GM19238 (cell line): ENCODE results near the gene TMEM38A.
A peak's percentile ranks its signal among the peaks of the same experiment; 100 is the strongest.
"Not testable (repeated sequence)": the region's sequence is repeated elsewhere in the genome, so short reads cannot be mapped to it uniquely, and the experiment has no call there.

Experiments used
- DNase-seq: peaks from one replicate; pipeline ENCODE4 v3.0.0; 2011; ENCODE audit warnings: low spot score; ENCODE audit not compliant: insufficient read length

The TMEM38A gene

GRCh38 chr19:16676101-16676798, 15.3 kb downstream of the TMEM38A start:
- no peak for DNase-seq

GRCh38 chr19:16677055-16677454, 16.1 kb downstream of the TMEM38A start:
- DNase-seq, result no peak

GRCh38 chr19:16678498-16678897, 17.6 kb downstream of the TMEM38A start:
- DNase-seq, result no peak

GRCh38 chr19:16679811-16680210, 18.9 kb downstream of the TMEM38A start:
- DNase-seq, result no peak

GRCh38 chr19:16682539-16682938, 21.6 kb downstream of the TMEM38A start:
- DNase-seq, result no peak

GRCh38 chr19:16684216-16684615, 23.3 kb downstream of the TMEM38A start:
- no peak for DNase-seq

- DNase-seq, result no peak
Measured at GRCh38 chr19:16688084-16688483, 27.1 kb downstream of the TMEM38A start.

GRCh38 chr19:16698914-16699313, 38.0 kb downstream of the TMEM38A start:
- no peak for DNase-seq

- no peak for DNase-seq
Measured at GRCh38 chr19:16702123-16702522, 41.2 kb downstream of the TMEM38A start.

- DNase-seq, result no peak
Measured at GRCh38 chr19:16703677-16704076, 42.7 kb downstream of the TMEM38A start.

- DNase-seq, result not testable (repeated sequence)
Measured at GRCh38 chr19:16710870-16711269, 49.9 kb downstream of the TMEM38A start.

GRCh38 chr19:16712295-16712694, 51.4 kb downstream of the TMEM38A start:
- DNase-seq, result not testable (repeated sequence)

- DNase-seq, result peak; percentile 26
Measured at GRCh38 chr19:16714702-16715287, 53.9 kb downstream of the TMEM38A start.

GRCh38 chr19:16715611-16716010, 54.7 kb downstream of the TMEM38A start:
- no peak for DNase-seq

GRCh38 chr19:16721051-16721450, 60.1 kb downstream of the TMEM38A start:
- no peak for DNase-seq

GRCh38 chr19:16722591-16722990, 61.7 kb downstream of the TMEM38A start:
- DNase-seq, result no peak

GRCh38 chr19:16726916-16727315, 66.0 kb downstream of the TMEM38A start:
- DNase-seq, result no peak

GRCh38 chr19:16735650-16736266, 74.8 kb downstream of the TMEM38A start:
- DNase-seq, result not testable (repeated sequence)

- DNase-seq, result no peak
Measured at GRCh38 chr19:16736709-16737108, 75.8 kb downstream of the TMEM38A start.

GRCh38 chr19:16737911-16738310, 77.0 kb downstream of the TMEM38A start:
- DNase-seq, result no peak

- no peak for DNase-seq
Measured at GRCh38 chr19:16739546-16739945, 78.6 kb downstream of the TMEM38A start.
